K562 (cell line): Measurements from ENCODE around the gene FXYD3. TPM values are rescaled to one million over a fixed set of nuclear protein-coding genes. Genes with fewer than 3 reads are reported as not detected.

Experiments used
- ATAC-seq: fragments of 200-7000 bp; cut with Tn5 transposase; 3 replicates; pipeline ENCODE4 v1.9.1; 2020; ENCODE audit warnings: moderate library complexity
- BruUV-seq: library from RNA; stranded (reverse); fragments of 400-500 nt; replicated peaks from 2 replicates; lab custom pipeline; 2021; lab: Mats Ljungman, UMichigan
- CTCF ChIA-PET: fragments of 300-600 bp; formaldehyde crosslinking; extraction: SDS; loops from one replicate; lab custom pipeline; 2021; ENCODE audit warnings: low intra/inter-chr PET ratio; lab: Yijun Ruan, JAX
- POLR2A ChIA-PET: fragments of 300-600, 350-650 bp; sonication (Branson Sonifier 250); formaldehyde crosslinking; extraction: SDS; loops from one replicate; lab custom pipeline; 2021; ENCODE audit warnings: antibody characterized with exemption, inconsistent platforms; lab: Yijun Ruan, JAX
- DNase-seq, 4 experiments: peaks; one replicate each; pipeline versions ENCODE4 v3.0.0 to v3.0.0-alpha.2; 2011 to 2018; ENCODE audit warnings: low spot score in 3 of 4, mixed read lengths in 3 of 4; ENCODE audit errors: extremely low read depth in 1 of 4
- FAIRE-seq: peaks from 2 replicates; lab custom pipeline; 2011; peaks lifted over from hg19 to GRCh38; lab: Jason Lieb, UNC
- H2AFZ ChIP-seq: 2 replicates; pipeline ENCODE4 v1.6.0; 2011; ENCODE audit warnings: low read depth, low read length, control low read depth, inconsistent platforms
- H3K27ac ChIP-seq: fragments of 200-600 bp; 3 replicates; pipeline ENCODE4 v1.8.0; 2011; ENCODE audit warnings: low read depth, mild to moderate bottlenecking, control low read depth, inconsistent platforms, low read length, moderate library complexity, mixed read lengths; ENCODE audit errors: extremely low read depth
- H3K27me3 ChIP-seq, 2 experiments: fragments of 300-600 bp in 1 of 2; 2 replicates in 1 of 2; 3 replicates in 1 of 2; pipeline versions ENCODE4 v1.6.0 to v1.8.0; 2011; ENCODE audit warnings: inconsistent platforms in 2 of 2, low read length in 2 of 2, mild to moderate bottlenecking in 1 of 2, mixed read lengths in 1 of 2, moderate library complexity in 1 of 2; ENCODE audit not compliant: control insufficient read depth in 2 of 2, insufficient read depth in 2 of 2
- H3K36me3 ChIP-seq: fragments of 300-600 bp; 3 replicates; pipeline ENCODE4 v1.8.0; 2011; ENCODE audit warnings: mild to moderate bottlenecking, low read length, inconsistent platforms; ENCODE audit not compliant: control insufficient read depth, insufficient read depth
- H3K4me1 ChIP-seq, 2 experiments: fragments of 200-600 bp in 1 of 2; replicated peaks in 1 of 2; 2 replicates in 1 of 2; 3 replicates in 1 of 2; pipeline versions ENCODE4 v1.5.1 to v1.8.0; 2011; ENCODE audit warnings: inconsistent platforms in 2 of 2, low read length in 2 of 2, mild to moderate bottlenecking in 1 of 2, mixed read lengths in 1 of 2, moderate library complexity in 1 of 2; ENCODE audit not compliant: control insufficient read depth in 2 of 2, insufficient read depth in 2 of 2
- H3K4me2 ChIP-seq: 2 replicates; pipeline ENCODE4 v1.6.1; 2011; ENCODE audit warnings: low read length, control low read depth, inconsistent platforms, mixed read lengths; ENCODE audit not compliant: insufficient read depth
- H3K4me3 ChIP-seq: fragments of 200-600 bp; sonication (generic), shearing (Covaris generic); 2 replicates; pipeline ENCODE4 v1.5.1; 2016; ENCODE audit warnings: control low read depth, inconsistent platforms
- H3K79me2 ChIP-seq: fragments of 200-600 bp; 3 replicates; pipeline ENCODE4 v1.8.0; 2011; ENCODE audit warnings: low read length, inconsistent platforms; ENCODE audit not compliant: control insufficient read depth, insufficient read depth
- H3K9ac ChIP-seq, 2 experiments: 2 replicates each; pipeline versions ENCODE4 v1.6.0 to v1.6.1; 2011; ENCODE audit warnings: low read depth in 2 of 2, low read length in 2 of 2, control low read depth in 1 of 2, inconsistent platforms in 1 of 2, mild to moderate bottlenecking in 1 of 2, mixed read lengths in 1 of 2; ENCODE audit not compliant: insufficient read depth in 1 of 2
- H3K9me1 ChIP-seq: one replicate; pipeline ENCODE4 v1.6.0; 2011; ENCODE audit warnings: inconsistent platforms, mild to moderate bottlenecking, low read length, moderate library complexity; ENCODE audit not compliant: control insufficient read depth, insufficient read depth
- H3K9me3 ChIP-seq: replicated peaks from 2 replicates; pipeline ENCODE4 v1.5.1; 2011; ENCODE audit warnings: low read depth, low read length, inconsistent platforms; ENCODE audit not compliant: control insufficient read depth, insufficient read depth
- H4K20me1 ChIP-seq: replicated peaks from 2 replicates; pipeline ENCODE4 v1.6.1; 2011; ENCODE audit warnings: low read length, inconsistent platforms, mixed read lengths; ENCODE audit not compliant: control insufficient read depth, insufficient read depth
- E2F8 ChIP-seq: fragments of 450-650 bp; IDR thresholded peaks from 2 replicates; pipeline ENCODE4 v1.7.1; 2018; ENCODE audit warnings: mild to moderate bottlenecking, low read depth; ENCODE audit not compliant: partially characterized antibody
- MIER1 ChIP-seq: fragments of 450-650 bp; IDR thresholded peaks from 2 replicates; pipeline ENCODE4 v1.6.1; 2016; ENCODE audit warnings: antibody characterized with exemption, mild to moderate bottlenecking, low read depth
- NFE2L1 ChIP-seq: fragments of 450-650 bp; IDR thresholded peaks from 2 replicates; pipeline ENCODE4 v1.6.1; 2016; ENCODE audit warnings: missing genetic modification characterization, low read depth, mild to moderate bottlenecking, missing compliant biosample characterization, moderate library complexity, borderline replicate concordance
- NRF1 ChIP-seq, 2 experiments: fragments of 450-650 bp; IDR thresholded peaks in 1 of 2; conservative IDR thresholded peaks in 1 of 2; 2 replicates each; pipeline ENCODE4 v1.6.1; 2014; ENCODE audit warnings: mild to moderate bottlenecking in 2 of 2
- PATZ1 ChIP-seq: fragments of 250-450 bp; sonication (Bioruptor Pico); IDR thresholded peaks from 2 replicates; pipeline ENCODE4 v1.5.0; 2020; ENCODE audit warnings: mild to moderate bottlenecking, borderline replicate concordance
- PCBP2 ChIP-seq: fragments of 200-400 bp; formaldehyde crosslinking; IDR thresholded peaks from 2 replicates; pipeline ENCODE4 v1.6.1; 2018; ENCODE audit warnings: low read length, low read depth, mild to moderate bottlenecking, moderate library complexity; ENCODE audit not compliant: poor library complexity, severe bottlenecking
- STAT6 ChIP-seq: sonication (generic); formaldehyde crosslinking; IDR thresholded peaks from 2 replicates; pipeline ENCODE4 v1.8.1; 2023; ENCODE audit warnings: mild to moderate bottlenecking, missing genetic modification reagents
- ZNF175 ChIP-seq: fragments of 200-800 bp; sonication (Bioruptor generic); IDR thresholded peaks from 2 replicates; pipeline ENCODE4 v1.6.1; 2016; ENCODE audit warnings: low read depth, mild to moderate bottlenecking, missing genetic modification characterization, missing compliant biosample characterization
- whole genome bisulfite sequencing: fragments of 100-300 bp; shearing (Covaris generic); methylation state at CpG from one replicate; pipeline ENCODE4 v1.1.6; 2016; ENCODE audit warnings: low coverage, mixed read lengths; ENCODE audit not compliant: insufficient coverage; ENCODE audit errors: missing lambda C conversion rate; 5-methylcytosine and 5-hydroxymethylcytosine counted together
- in situ Hi-C: fragments of 300-500 bp; cut with MboI; formaldehyde crosslinking; loops from 4 replicates; pipeline ENCODE4 v1.15.0; 2018; ENCODE audit warnings: inconsistent platforms, mixed read lengths
- intact Hi-C: fragments of 100-400 bp; cut with micrococcal nuclease; formaldehyde crosslinking; loops from 2 replicates; pipeline ENCODE4 v1.14.2; 2022
- polyA plus RNA-seq, 8 experiments: library from polyadenylated mRNA; depleted of rRNA in 4 of 8; stranded (reverse) in 5 of 8; unstranded in 3 of 8; fragments of >200 nt; fragmentation: Nextera tagmentation in 2 of 8; fragmentation: Illumina TruSeq in 1 of 8; extraction: Ambion mirVana in 2 of 8; extraction: Trizol in 1 of 8; gene quantifications; 2 replicates each; pipeline versions ENCODE4 v1.2.1 to v1.2.3, GENCODE V29; 2011 to 2014; ENCODE audit warnings: inconsistent platforms in 1 of 8, missing spikeins in 1 of 8
- total RNA-seq, 7 experiments: library from RNA; depleted of rRNA in 6 of 7; stranded (reverse); fragments of >200 nt in 6 of 7; fragmentation: Illumina TruSeq in 2 of 7; extraction: Trizol in 2 of 7; gene quantifications; 2 replicates each; pipeline versions ENCODE4 v1.2.1 to v1.2.3, GENCODE V29; 2011 to 2021; ENCODE audit warnings: low replicate concordance in 1 of 7
- TF ChIP-seq, protein P1 (sequence below): conservative IDR thresholded peaks from 2 replicates; pipeline ENCODE4 v1.6.1; 2011; ENCODE audit warnings: low read depth, mild to moderate bottlenecking, low read length; ENCODE audit not compliant: control insufficient read depth

FXYD3 gene
- total and polyA plus RNA-seq, 9 of the 15 experiments (the other 6 are each of a cell fraction or from before 2014, with no cell fraction given): 0.24 TPM; not detected in 8

- in situ Hi-C loops (no loop called here), intact Hi-C loops (loop anchor here (10.0 kb wide), 1 partner anchor 50 kb away; the partner anchor contains the start of gene HPN)
- no peak for FAIRE-seq
- peaks cover 12 to 51% of the 10 kb centered on the region in 2 experiments; a peak in 4 of 5 replicates for H3K4me1 ChIP-seq
- H2AFZ ChIP-seq: no peak overlapping the region
- H3K36me3 ChIP-seq: no peaks in the 10 kb centered on the region
- DNase-seq: no peak
- H3K27ac ChIP-seq: no peak overlapping the region
- CTCF ChIA-PET: no interaction called here
- no peak overlapping the region for H3K9ac ChIP-seq
- H3K9me3 ChIP-seq: no peaks in the 10 kb centered on the region
- no peak overlapping the region for H3K4me2 ChIP-seq
- 45% methylated on average over 4 of the region's 4 CpGs for WGBS
- no peak overlapping the region for H3K4me3 ChIP-seq
- no peaks in the 10 kb centered on the region for H3K9me1 ChIP-seq
- H4K20me1 ChIP-seq: no peaks in the 10 kb centered on the region
- no peaks in the 10 kb centered on the region for H3K27me3 ChIP-seq
- BruUV-seq: no TSS peak
- ATAC-seq: no peak
- POLR2A ChIA-PET: no interaction called here
- TF ChIP-seq ZNF175 (CRISPR knock-in tag): no peak
- TF ChIP-seq PCBP2: no peak
- TF ChIP-seq STAT6 (CRISPR knock-in tag): no peak
- TF ChIP-seq, protein P1, sequence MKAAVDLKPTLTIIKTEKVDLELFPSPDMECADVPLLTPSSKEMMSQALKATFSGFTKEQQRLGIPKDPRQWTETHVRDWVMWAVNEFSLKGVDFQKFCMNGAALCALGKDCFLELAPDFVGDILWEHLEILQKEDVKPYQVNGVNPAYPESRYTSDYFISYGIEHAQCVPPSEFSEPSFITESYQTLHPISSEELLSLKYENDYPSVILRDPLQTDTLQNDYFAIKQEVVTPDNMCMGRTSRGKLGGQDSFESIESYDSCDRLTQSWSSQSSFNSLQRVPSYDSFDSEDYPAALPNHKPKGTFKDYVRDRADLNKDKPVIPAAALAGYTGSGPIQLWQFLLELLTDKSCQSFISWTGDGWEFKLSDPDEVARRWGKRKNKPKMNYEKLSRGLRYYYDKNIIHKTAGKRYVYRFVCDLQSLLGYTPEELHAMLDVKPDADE: no peak
- TF ChIP-seq MIER1: no peak
- TF ChIP-seq PATZ1: no peak
- TF ChIP-seq NRF1 (conservative IDR thresholded peaks at IDR 0.05 in 1 of 2, IDR thresholded peaks at IDR 0.05 in 1 of 2): no peak
- no peak for TF ChIP-seq NFE2L1 (tag)
- no peak for TF ChIP-seq E2F8
- H3K79me2 ChIP-seq: no peaks in the 10 kb centered on the region
These were observed 21.0 kb upstream of the FXYD3 start for GRCh38 chr19:35094656-35095055.
